ENCODE data around the gene GRB7.

The GRB7 gene

DNA sequence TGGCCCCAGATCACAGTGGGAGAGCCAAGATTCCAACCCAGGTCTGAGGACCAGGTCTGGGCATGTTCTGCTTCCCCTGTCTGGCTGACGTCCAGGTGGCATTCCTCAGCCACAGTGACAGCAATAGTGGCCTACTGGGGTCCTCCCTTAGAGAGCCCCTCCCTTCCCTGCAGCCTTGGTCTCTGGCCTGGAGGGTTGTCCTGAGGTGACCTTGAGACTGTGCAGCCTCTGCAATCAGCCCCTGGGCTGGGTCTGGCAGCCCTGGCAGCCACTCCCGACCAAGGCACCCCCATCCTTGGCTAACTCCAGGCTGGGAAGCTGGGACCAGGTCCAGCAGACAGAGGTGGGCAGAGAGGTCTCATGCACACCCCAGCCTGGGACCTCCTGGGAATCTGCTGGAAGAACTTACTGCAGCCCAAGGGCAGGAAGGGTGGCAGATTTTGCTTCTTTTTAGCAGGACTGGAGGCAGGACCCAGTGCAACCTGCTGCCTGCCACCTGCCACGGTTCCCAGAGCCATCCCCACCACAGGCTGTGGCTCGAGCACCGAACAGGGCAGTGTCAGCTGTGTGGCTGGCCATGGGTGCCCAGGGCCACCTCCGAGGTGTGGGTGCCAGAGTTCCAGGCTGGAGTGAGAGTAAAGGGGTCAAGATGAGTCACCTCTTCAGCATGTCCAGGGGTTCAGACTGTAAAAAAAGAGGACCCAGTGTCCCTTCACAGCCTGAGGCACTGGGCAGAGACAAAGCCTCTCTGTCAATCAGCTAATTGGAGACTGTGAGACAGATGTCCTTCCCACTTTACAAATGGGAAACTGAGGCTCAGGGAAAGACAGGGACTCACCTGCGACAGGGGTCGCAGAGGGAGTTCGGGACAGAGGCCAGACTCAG, 12.6 kb downstream of the GRB7 start:
- H3K4me1 ChIP-seq (ENCODE audit: control insufficient read depth in 1 of 2, insufficient read depth in 1 of 2, low read depth in 1 of 2, low read length in 1 of 2) = peaks cover 14 to 18% of the 10 kb centered on the region in 2 experiments
- H3K36me3 ChIP-seq = no peaks in the 10 kb centered on the region
- no peaks in the 10 kb centered on the region for H3K9me3 ChIP-seq
- H3K27me3 ChIP-seq = peaks cover 56% of the 10 kb centered on the region
- TF ChIP-seq, protein P1, sequence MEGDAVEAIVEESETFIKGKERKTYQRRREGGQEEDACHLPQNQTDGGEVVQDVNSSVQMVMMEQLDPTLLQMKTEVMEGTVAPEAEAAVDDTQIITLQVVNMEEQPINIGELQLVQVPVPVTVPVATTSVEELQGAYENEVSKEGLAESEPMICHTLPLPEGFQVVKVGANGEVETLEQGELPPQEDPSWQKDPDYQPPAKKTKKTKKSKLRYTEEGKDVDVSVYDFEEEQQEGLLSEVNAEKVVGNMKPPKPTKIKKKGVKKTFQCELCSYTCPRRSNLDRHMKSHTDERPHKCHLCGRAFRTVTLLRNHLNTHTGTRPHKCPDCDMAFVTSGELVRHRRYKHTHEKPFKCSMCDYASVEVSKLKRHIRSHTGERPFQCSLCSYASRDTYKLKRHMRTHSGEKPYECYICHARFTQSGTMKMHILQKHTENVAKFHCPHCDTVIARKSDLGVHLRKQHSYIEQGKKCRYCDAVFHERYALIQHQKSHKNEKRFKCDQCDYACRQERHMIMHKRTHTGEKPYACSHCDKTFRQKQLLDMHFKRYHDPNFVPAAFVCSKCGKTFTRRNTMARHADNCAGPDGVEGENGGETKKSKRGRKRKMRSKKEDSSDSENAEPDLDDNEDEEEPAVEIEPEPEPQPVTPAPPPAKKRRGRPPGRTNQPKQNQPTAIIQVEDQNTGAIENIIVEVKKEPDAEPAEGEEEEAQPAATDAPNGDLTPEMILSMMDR (IDR thresholded peaks at IDR 0.05) = no peak
- no peak overlapping the region for H3K4me3 ChIP-seq (ENCODE audit: low read depth in 1 of 2, low read length in 1 of 2)
- no peak overlapping the region for H3K27ac ChIP-seq

DNA sequence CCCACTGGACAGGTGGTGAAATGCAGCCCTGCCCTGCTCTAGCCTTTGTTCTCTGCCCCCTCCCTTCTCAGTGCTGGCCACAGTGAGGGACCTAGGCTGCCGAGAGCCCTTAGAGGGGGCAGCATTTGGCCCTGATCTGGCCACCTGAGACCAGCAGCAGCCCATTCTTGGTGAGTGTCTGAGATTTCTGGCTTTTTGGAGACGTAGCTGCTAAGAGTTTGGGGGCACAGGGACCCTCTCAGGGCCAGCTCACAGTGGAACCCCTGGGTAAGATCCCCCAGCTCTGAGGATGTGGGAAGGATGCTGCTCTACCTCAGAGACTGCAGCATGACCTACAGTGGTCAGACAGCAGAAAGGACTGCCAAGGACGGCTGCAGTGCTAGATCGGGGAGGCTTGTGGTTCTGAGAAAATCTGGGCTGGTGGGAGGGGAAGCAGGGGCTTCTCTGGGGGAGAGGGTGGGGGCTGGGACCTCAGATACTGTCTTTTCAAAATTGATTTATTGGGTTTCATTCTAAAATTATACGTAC, 13.3 kb downstream of the GRB7 start:
- TF ChIP-seq, protein P1 (IDR thresholded peaks at IDR 0.05) = no peak
- Histone ChIP-seq H3K4me1 (ENCODE audit: control insufficient read depth in 1 of 2, insufficient read depth in 1 of 2, low read depth in 1 of 2, low read length in 1 of 2) (peaks cover 14 to 18% of the 10 kb centered on the region in 2 experiments), H3K27ac (no peak overlapping the region), H3K4me3 (ENCODE audit: low read depth in 1 of 2, low read length in 1 of 2) (no peak overlapping the region), H3K36me3 (no peaks in the 10 kb centered on the region), H3K27me3 (peaks cover 63% of the 10 kb centered on the region), H3K9me3 (no peaks in the 10 kb centered on the region)

DNA sequence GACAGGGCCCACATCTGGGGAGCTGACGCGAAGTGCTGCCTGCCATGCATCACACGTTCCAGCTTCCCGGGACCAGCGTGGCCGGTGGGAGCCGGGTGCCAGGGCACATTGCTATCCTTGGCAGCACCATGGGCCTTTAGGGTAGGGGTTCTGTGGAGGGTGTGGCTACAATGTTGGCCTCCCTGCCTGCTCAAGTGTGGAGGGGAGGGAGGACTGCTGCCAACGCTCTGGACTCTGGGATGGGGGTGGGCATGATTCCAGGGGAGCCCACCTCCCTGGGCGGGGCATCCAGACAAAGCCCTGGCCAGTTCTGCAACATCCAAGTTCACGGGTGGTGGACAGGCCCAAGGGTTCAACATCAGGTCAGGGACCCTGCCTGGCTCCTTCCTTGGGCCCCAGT, 13.9 kb downstream of the GRB7 start:
- TF ChIP-seq, protein P1 (IDR thresholded peaks at IDR 0.05) = no peak
- H3K4me3 ChIP-seq (ENCODE audit: low read depth in 1 of 2, low read length in 1 of 2) = no peak overlapping the region
- no peaks in the 10 kb centered on the region for H3K9me3 ChIP-seq
- no peak overlapping the region for H3K27ac ChIP-seq
- H3K27me3 ChIP-seq = peaks cover 68% of the 10 kb centered on the region
- peaks cover 14 to 18% of the 10 kb centered on the region in 2 experiments for H3K4me1 ChIP-seq (ENCODE audit: control insufficient read depth in 1 of 2, insufficient read depth in 1 of 2, low read depth in 1 of 2, low read length in 1 of 2)
- H3K36me3 ChIP-seq = no peaks in the 10 kb centered on the region

DNA sequence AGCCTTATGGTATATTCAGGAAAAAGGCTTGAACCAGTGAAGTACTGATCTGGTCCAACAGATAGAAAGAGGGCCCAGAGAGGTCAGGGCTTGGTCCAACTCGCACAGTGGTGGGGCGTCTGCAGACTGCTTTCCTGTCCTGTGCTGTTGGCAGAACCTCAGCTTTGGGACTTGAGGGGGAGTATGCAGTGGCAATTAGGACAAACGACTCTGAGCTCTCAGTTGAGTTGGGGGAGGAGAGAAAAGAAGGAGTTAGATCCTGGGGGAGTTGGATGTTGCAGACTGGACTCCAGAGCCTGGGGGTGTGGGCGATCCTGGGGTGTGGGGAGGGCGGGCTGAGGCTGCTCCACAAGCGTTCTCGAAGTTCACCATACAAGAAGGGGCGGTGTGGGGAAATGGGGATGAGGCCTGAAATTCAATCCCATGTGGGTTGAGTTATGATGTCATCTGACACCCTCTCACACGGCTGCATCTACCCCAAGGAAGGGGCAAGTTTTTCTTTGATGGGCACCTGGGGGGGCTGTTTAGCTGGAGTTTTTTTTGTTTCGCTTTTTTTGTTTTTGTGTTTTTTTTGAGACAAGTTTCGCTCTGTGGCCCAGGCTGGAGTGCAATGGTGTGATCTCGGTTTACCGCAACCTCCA, 14.6 kb downstream of the GRB7 start:
- Histone ChIP-seq H3K4me1 (ENCODE audit: control insufficient read depth in 1 of 2, insufficient read depth in 1 of 2, low read depth in 1 of 2, low read length in 1 of 2) (peaks cover 14 to 18% of the 10 kb centered on the region in 2 experiments), H3K36me3 (no peaks in the 10 kb centered on the region), H3K27ac (no peak overlapping the region), H3K27me3 (peaks cover 76% of the 10 kb centered on the region), H3K9me3 (no peaks in the 10 kb centered on the region), H3K4me3 (ENCODE audit: low read depth in 1 of 2, low read length in 1 of 2) (no peak overlapping the region)
- TF ChIP-seq, protein P1 (IDR thresholded peaks at IDR 0.05) = no peak

DNA sequence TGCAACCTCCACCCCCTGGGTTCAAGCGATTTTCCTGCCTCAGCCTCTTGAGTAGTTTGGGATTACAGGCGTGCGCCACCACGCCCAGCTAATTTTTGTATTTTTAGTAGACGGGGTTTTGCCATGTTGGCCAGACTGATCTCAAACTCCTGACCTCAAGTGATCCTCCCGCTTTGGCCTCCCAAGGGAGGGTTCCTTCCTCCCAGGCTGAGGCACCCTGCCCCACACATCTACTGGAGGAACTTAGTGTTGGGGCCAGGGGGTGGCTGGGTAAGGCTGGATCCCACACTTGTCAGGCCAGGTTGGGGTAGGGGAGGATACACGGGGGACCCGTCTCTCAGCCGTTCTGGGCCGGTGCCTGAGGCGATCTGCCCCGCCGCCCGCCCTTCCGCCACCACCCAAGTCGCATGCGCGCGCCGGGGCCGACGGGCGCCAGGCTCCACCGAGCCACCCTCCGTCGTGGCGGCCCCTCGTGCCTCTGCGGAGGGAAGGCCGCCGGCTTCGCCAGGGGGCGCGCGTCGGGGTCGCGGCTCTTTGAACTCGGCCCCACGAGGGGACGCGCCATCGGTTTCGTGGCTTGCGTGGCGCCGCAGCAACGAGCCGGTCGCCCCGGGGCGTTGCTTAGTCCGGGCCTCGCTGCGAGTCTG, 15.9 kb downstream of the GRB7 start:
- H3K4me1 ChIP-seq (ENCODE audit: control insufficient read depth in 1 of 2, insufficient read depth in 1 of 2, low read depth in 1 of 2, low read length in 1 of 2) = peaks cover 14 to 18% of the 10 kb centered on the region in 2 experiments
- H3K9me3 ChIP-seq = no peaks in the 10 kb centered on the region
- peaks cover 78% of the 10 kb centered on the region for H3K27me3 ChIP-seq
- H3K4me3 ChIP-seq (ENCODE audit: low read depth in 1 of 2, low read length in 1 of 2) = peak overlapping the region; percentile 60 to 92
- H3K27ac ChIP-seq = peak overlapping the region; percentile 83
- TF ChIP-seq, protein P1 (IDR thresholded peaks at IDR 0.05) = no peak
- H3K36me3 ChIP-seq = no peaks in the 10 kb centered on the region

Measured in neutrophil (primary cell).